ENCODE measurements around the gene IRX1.

DNA sequence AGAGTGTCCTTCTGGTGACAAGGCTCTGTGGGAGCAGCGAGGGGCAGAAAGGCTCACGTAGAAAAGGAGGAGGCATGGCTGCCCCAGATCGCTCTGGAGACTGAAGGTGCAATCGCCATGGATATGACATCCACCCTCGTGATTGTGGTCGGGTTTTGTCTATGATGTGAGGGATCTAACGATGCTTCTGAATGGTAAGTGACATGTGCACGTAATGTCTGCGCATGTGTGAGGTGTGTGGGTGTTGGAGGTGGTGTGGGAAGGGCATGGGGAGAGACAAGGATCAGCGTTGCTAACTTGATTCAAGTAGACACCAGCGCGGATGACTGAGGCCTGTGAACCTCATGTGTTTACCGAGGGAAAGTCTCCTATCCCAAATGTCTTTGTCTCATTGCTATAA is 20.2 kb downstream of the IRX1 start:
- TF ChIP-seq, protein P1, sequence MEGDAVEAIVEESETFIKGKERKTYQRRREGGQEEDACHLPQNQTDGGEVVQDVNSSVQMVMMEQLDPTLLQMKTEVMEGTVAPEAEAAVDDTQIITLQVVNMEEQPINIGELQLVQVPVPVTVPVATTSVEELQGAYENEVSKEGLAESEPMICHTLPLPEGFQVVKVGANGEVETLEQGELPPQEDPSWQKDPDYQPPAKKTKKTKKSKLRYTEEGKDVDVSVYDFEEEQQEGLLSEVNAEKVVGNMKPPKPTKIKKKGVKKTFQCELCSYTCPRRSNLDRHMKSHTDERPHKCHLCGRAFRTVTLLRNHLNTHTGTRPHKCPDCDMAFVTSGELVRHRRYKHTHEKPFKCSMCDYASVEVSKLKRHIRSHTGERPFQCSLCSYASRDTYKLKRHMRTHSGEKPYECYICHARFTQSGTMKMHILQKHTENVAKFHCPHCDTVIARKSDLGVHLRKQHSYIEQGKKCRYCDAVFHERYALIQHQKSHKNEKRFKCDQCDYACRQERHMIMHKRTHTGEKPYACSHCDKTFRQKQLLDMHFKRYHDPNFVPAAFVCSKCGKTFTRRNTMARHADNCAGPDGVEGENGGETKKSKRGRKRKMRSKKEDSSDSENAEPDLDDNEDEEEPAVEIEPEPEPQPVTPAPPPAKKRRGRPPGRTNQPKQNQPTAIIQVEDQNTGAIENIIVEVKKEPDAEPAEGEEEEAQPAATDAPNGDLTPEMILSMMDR (IDR thresholded peaks at IDR 0.05; ENCODE audit: insufficient read depth, low read length, poor library complexity, severe bottlenecking), result no peak
- TF ChIP-seq EZH2phosphoT487 (conservative IDR thresholded peaks at IDR 0.05; ENCODE audit: low read length), result no peak
